ENCODE data around the gene TIMD4. TPM values are rescaled to one million over a fixed set of nuclear protein-coding genes. Genes with fewer than 3 reads are reported as not detected.

TIMD4 gene
- total and polyA plus RNA-seq, 2 experiments from 2014 or later = not detected

DNA sequence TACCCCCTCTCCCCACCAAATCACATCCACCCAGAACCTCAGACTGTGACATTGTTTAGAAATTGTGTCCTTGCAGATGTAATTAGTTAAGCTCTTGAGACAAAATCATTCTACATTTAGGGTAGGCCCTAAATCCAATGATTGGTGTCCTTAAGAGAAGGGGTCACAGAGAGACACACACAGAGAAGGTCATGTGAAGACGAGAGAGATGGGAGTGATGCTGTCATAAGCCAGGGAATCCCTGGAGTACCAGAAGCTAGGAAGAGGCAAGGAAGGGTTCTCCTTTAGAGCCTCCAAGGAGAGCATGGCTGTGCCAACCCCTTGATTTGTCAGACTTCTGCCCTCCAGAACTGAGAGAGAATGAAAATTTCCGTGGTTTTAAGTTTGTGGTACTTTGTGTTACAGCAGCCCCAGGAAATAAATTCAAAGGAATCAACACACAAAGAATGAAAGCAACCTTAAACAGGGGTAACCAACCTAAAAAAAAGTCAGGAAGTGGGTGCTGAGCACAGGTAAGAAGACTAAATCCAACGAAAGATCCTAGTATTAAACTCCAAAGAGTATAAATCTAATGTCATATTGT, 33.6 kb downstream of the TIMD4 start:
- Histone ChIP-seq H3K36me3 (ENCODE audit: insufficient read depth) (no peaks in the 10 kb centered on the region), H3F3A (replicated peaks; ENCODE audit: low read depth) (no peaks in the 10 kb centered on the region), H3K4me3 (no peak overlapping the region), H3K27me3 (ENCODE audit: insufficient read depth) (no peaks in the 10 kb centered on the region), H3K4me1 (ENCODE audit: insufficient read depth) (no peaks in the 10 kb centered on the region; the same call in 1 of the 2 replicates), H3K27ac (ENCODE audit: low read depth) (no peak overlapping the region), H3K79me2 (replicated peaks; ENCODE audit: insufficient read depth) (no peaks in the 10 kb centered on the region), H3K9me2 (ENCODE audit: insufficient read depth) (peaks cover 5% of the 10 kb centered on the region; the same call in 1 of the 2 replicates), H3K4me2 (no peak overlapping the region), H2AFZ (peak overlapping the region; percentile 85), H4K20me1 (replicated peaks; ENCODE audit: insufficient read depth) (no peaks in the 10 kb centered on the region)
- peaks cover 4% of the 10 kb centered on the region; the same call in 1 of the 3 replicates for H3K9me3 Mint-ChIP-seq
- H3K27ac Mint-ChIP-seq = no peak overlapping the region
- no peaks in the 10 kb centered on the region for H3K36me3 Mint-ChIP-seq (ENCODE audit: low read depth)
- H3K4me1 Mint-ChIP-seq = peaks cover 2% of the 10 kb centered on the region; the same call in 1 of the 3 replicates
- DNase-seq (ENCODE audit: low spot score) = no peak
- no peak for ATAC-seq
- peaks cover 10% of the 10 kb centered on the region for H3K27me3 Mint-ChIP-seq (ENCODE audit: insufficient read depth, low read depth, poor library complexity)
- no peak overlapping the region for H3K4me3 Mint-ChIP-seq
- TF ChIP-seq EZH2phosphoT487 (IDR thresholded peaks at IDR 0.05; ENCODE audit: unreplicated experiment) (no peak), EZH2 (IDR thresholded peaks at IDR 0.05; ENCODE audit: low read depth, unreplicated experiment) (no peak), CREB1 (CRISPR knock-in tag; IDR thresholded peaks at IDR 0.05; ENCODE audit: low read depth) (no peak), JUNB (IDR thresholded peaks at IDR 0.05; ENCODE audit: unreplicated experiment) (no peak), ZNF114 (CRISPR knock-in tag; IDR thresholded peaks at IDR 0.05) (no peak), STAT1 (IDR thresholded peaks at IDR 0.05; ENCODE audit: unreplicated experiment) (no peak), ZNF331 (CRISPR knock-in tag; IDR thresholded peaks at IDR 0.05; ENCODE audit: low read depth) (no peak), NANOG (IDR thresholded peaks at IDR 0.05; ENCODE audit: borderline replicate concordance) (no peak), POLR2AphosphoS5 (IDR thresholded peaks at IDR 0.05; ENCODE audit: low read depth) (no peak)
- TF ChIP-seq, protein P1, sequence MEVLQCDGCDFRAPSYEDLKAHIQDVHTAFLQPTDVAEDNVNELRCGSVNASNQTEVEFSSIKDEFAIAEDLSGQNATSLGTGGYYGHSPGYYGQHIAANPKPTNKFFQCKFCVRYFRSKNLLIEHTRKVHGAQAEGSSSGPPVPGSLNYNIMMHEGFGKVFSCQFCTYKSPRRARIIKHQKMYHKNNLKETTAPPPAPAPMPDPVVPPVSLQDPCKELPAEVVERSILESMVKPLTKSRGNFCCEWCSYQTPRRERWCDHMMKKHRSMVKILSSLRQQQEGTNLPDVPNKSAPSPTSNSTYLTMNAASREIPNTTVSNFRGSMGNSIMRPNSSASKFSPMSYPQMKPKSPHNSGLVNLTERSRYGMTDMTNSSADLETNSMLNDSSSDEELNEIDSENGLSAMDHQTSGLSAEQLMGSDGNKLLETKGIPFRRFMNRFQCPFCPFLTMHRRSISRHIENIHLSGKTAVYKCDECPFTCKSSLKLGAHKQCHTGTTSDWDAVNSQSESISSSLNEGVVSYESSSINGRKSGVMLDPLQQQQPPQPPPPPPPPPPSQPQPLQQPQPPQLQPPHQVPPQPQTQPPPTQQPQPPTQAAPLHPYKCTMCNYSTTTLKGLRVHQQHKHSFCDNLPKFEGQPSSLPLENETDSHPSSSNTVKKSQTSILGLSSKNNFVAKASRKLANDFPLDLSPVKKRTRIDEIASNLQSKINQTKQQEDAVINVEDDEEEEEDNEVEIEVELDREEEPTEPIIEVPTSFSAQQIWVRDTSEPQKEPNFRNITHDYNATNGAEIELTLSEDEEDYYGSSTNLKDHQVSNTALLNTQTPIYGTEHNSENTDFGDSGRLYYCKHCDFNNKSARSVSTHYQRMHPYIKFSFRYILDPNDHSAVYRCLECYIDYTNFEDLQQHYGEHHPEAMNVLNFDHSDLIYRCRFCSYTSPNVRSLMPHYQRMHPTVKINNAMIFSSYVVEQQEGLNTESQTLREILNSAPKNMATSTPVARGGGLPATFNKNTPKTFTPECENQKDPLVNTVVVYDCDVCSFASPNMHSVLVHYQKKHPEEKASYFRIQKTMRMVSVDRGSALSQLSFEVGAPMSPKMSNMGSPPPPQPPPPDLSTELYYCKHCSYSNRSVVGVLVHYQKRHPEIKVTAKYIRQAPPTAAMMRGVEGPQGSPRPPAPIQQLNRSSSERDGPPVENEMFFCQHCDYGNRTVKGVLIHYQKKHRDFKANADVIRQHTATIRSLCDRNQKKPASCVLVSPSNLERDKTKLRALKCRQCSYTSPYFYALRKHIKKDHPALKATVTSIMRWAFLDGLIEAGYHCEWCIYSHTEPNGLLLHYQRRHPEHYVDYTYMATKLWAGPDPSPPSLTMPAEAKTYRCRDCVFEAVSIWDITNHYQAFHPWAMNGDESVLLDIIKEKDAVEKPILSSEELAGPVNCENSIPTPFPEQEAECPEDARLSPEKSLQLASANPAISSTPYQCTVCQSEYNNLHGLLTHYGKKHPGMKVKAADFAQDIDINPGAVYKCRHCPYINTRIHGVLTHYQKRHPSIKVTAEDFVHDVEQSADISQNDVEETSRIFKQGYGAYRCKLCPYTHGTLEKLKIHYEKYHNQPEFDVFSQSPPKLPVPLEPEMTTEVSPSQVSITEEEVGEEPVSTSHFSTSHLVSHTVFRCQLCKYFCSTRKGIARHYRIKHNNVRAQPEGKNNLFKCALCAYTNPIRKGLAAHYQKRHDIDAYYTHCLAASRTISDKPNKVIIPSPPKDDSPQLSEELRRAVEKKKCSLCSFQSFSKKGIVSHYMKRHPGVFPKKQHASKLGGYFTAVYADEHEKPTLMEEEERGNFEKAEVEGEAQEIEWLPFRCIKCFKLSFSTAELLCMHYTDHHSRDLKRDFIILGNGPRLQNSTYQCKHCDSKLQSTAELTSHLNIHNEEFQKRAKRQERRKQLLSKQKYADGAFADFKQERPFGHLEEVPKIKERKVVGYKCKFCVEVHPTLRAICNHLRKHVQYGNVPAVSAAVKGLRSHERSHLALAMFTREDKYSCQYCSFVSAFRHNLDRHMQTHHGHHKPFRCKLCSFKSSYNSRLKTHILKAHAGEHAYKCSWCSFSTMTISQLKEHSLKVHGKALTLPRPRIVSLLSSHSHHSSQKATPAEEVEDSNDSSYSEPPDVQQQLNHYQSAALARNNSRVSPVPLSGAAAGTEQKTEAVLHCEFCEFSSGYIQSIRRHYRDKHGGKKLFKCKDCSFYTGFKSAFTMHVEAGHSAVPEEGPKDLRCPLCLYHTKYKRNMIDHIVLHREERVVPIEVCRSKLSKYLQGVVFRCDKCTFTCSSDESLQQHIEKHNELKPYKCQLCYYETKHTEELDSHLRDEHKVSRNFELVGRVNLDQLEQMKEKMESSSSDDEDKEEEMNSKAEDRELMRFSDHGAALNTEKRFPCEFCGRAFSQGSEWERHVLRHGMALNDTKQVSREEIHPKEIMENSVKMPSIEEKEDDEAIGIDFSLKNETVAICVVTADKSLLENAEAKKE (CRISPR knock-in tag; IDR thresholded peaks at IDR 0.05) = no peak
- TF ChIP-seq, protein P2, sequence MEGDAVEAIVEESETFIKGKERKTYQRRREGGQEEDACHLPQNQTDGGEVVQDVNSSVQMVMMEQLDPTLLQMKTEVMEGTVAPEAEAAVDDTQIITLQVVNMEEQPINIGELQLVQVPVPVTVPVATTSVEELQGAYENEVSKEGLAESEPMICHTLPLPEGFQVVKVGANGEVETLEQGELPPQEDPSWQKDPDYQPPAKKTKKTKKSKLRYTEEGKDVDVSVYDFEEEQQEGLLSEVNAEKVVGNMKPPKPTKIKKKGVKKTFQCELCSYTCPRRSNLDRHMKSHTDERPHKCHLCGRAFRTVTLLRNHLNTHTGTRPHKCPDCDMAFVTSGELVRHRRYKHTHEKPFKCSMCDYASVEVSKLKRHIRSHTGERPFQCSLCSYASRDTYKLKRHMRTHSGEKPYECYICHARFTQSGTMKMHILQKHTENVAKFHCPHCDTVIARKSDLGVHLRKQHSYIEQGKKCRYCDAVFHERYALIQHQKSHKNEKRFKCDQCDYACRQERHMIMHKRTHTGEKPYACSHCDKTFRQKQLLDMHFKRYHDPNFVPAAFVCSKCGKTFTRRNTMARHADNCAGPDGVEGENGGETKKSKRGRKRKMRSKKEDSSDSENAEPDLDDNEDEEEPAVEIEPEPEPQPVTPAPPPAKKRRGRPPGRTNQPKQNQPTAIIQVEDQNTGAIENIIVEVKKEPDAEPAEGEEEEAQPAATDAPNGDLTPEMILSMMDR (conservative IDR thresholded peaks at IDR 0.05; ENCODE audit: low read depth in 2 of 2) = no peak
- TF ChIP-seq, protein P3, sequence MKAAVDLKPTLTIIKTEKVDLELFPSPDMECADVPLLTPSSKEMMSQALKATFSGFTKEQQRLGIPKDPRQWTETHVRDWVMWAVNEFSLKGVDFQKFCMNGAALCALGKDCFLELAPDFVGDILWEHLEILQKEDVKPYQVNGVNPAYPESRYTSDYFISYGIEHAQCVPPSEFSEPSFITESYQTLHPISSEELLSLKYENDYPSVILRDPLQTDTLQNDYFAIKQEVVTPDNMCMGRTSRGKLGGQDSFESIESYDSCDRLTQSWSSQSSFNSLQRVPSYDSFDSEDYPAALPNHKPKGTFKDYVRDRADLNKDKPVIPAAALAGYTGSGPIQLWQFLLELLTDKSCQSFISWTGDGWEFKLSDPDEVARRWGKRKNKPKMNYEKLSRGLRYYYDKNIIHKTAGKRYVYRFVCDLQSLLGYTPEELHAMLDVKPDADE (IDR thresholded peaks at IDR 0.05) = no peak
- TF ChIP-seq, protein P4, sequence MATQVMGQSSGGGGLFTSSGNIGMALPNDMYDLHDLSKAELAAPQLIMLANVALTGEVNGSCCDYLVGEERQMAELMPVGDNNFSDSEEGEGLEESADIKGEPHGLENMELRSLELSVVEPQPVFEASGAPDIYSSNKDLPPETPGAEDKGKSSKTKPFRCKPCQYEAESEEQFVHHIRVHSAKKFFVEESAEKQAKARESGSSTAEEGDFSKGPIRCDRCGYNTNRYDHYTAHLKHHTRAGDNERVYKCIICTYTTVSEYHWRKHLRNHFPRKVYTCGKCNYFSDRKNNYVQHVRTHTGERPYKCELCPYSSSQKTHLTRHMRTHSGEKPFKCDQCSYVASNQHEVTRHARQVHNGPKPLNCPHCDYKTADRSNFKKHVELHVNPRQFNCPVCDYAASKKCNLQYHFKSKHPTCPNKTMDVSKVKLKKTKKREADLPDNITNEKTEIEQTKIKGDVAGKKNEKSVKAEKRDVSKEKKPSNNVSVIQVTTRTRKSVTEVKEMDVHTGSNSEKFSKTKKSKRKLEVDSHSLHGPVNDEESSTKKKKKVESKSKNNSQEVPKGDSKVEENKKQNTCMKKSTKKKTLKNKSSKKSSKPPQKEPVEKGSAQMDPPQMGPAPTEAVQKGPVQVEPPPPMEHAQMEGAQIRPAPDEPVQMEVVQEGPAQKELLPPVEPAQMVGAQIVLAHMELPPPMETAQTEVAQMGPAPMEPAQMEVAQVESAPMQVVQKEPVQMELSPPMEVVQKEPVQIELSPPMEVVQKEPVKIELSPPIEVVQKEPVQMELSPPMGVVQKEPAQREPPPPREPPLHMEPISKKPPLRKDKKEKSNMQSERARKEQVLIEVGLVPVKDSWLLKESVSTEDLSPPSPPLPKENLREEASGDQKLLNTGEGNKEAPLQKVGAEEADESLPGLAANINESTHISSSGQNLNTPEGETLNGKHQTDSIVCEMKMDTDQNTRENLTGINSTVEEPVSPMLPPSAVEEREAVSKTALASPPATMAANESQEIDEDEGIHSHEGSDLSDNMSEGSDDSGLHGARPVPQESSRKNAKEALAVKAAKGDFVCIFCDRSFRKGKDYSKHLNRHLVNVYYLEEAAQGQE (IDR thresholded peaks at IDR 0.05; ENCODE audit: unreplicated experiment) = no peak
